Small intestine (tissue), 7 donors: ENCODE measurements around the gene NDUFB7. TPM values are rescaled to one million over a fixed set of nuclear protein-coding genes. Genes with fewer than 3 reads are reported as not detected.
A peak's percentile ranks its signal among the peaks of the same experiment; 100 is the strongest.
"Not testable (repeated sequence)": the region's sequence is repeated elsewhere in the genome, so short reads cannot be mapped to it uniquely, and the experiment has no call there.

Experiments used
- DNase-seq, 2 donors: peaks; one replicate each; pipeline versions ENCODE4 v3.0.0 to v3.0.0-alpha.2; 2013
- FAIRE-seq: peaks from 2 replicates; lab custom pipeline; 2012; peaks lifted over from hg19 to GRCh38; lab: Jason Lieb, UNC
- H3K27ac ChIP-seq, 3 donors: one replicate each; pipeline ENCODE4 v1.5.1; 2013; ENCODE audit warnings: low read length in 2 of 3, mild to moderate bottlenecking in 2 of 3, control low read depth in 1 of 3, inconsistent platforms in 1 of 3, low read depth in 1 of 3, moderate library complexity in 1 of 3
- H3K27me3 ChIP-seq, 3 donors: one replicate each; pipeline ENCODE4 v1.6.1; 2013; ENCODE audit warnings: low read length in 3 of 3, inconsistent platforms in 1 of 3; ENCODE audit not compliant: control insufficient read depth in 3 of 3, insufficient read depth in 3 of 3
- H3K36me3 ChIP-seq, 3 donors: one replicate each; pipeline ENCODE4 v1.6.1; 2013; ENCODE audit warnings: low read length in 3 of 3, inconsistent platforms in 1 of 3, low read depth in 1 of 3, mild to moderate bottlenecking in 1 of 3, moderate library complexity in 1 of 3; ENCODE audit not compliant: control insufficient read depth in 3 of 3, insufficient read depth in 2 of 3
- H3K4me1 ChIP-seq, 3 donors: one replicate each; pipeline ENCODE4 v1.6.1; 2013; ENCODE audit warnings: low read length in 2 of 3, inconsistent platforms in 1 of 3, low read depth in 1 of 3, mild to moderate bottlenecking in 1 of 3, moderate library complexity in 1 of 3; ENCODE audit not compliant: control insufficient read depth in 3 of 3, insufficient read depth in 2 of 3
- H3K4me3 ChIP-seq, 3 donors: one replicate each; pipeline ENCODE4 v1.5.1; 2013; ENCODE audit warnings: low read length in 3 of 3, control low read depth in 1 of 3, inconsistent platforms in 1 of 3, low read depth in 1 of 3, mild to moderate bottlenecking in 1 of 3, moderate library complexity in 1 of 3
- H3K9me3 ChIP-seq, 2 donors: one replicate each; pipeline ENCODE4 v1.6.1; 2013; ENCODE audit warnings: low read depth in 1 of 2, low read length in 1 of 2; ENCODE audit not compliant: control insufficient read depth in 2 of 2, insufficient read depth in 1 of 2
- WGBS, 3 donors: extraction: QIAGEN DNeasy Blood & Tissue Kit; methylation state at CpG; one replicate each; pipeline ENCODE4 v1.1.7; 2013; 5-methylcytosine and 5-hydroxymethylcytosine counted together
- polyA plus RNA-seq, 4 donors: library from polyadenylated mRNA; stranded (reverse) in 3 of 4; unstranded in 1 of 4; fragments of 200-250 nt in 3 of 4; fragments of 120-200 nt in 1 of 4; gene quantifications; one replicate each; pipeline versions ENCODE4 v1.2.1 to v1.2.3, GENCODE V29; 2013
- donor health status: healthy with polysubstance abuse.
- donor health status: control.
- donor health status: control.
- donor health status: Bipolar disorder and iron deficiency.
- donor health status: healthy.

Gene NDUFB7
- polyA plus RNA-seq, 4 donors, result 127 to 818 (median 624) TPM

- H3K4me3 ChIP-seq, result no peak overlapping the region
- no peaks in the 10 kb centered on the region for H3K27me3 ChIP-seq
- WGBS, 3 donors, result 21 to 64% (median 45%) methylated on average over 21 of the region's 21 CpGs
- FAIRE-seq (no peak), DNase-seq (peak in 1 of 2 donors; percentile 90)
- H3K4me1 ChIP-seq, result peaks cover 0 to 5% (median 4%) of the 10 kb centered on the region in 3 donors
- H3K36me3 ChIP-seq, result peaks cover 0 to 65% (median 3%) of the 10 kb centered on the region in 3 donors
- no peak overlapping the region for H3K27ac ChIP-seq
- no peaks in the 10 kb centered on the region for H3K9me3 ChIP-seq
Observed at GRCh38 chr19:14544977-14545715, 26.7 kb downstream of the NDUFB7 start.

GRCh38 chr19:14544047-14544446 lies 27.8 kb downstream of the NDUFB7 start:
- Histone ChIP-seq H3K27me3 (no peaks in the 10 kb centered on the region), H3K4me3 (no peak overlapping the region), H3K9me3 (no peaks in the 10 kb centered on the region), H3K36me3 (peaks cover 0 to 61% (median 3%) of the 10 kb centered on the region in 3 donors), H3K4me1 (peaks cover 0 to 3% (median 0%) of the 10 kb centered on the region in 3 donors), H3K27ac (no peak overlapping the region)
- no peak for DNase-seq
- WGBS, 3 donors, result 85 to 90% (median 88%) methylated on average over 5 of the region's 5 CpGs
- no peak for FAIRE-seq

- Histone ChIP-seq H3K4me1 (peaks cover 0 to 4% (median 3%) of the 10 kb centered on the region in 3 donors), H3K27me3 (no peaks in the 10 kb centered on the region), H3K27ac (no peak overlapping the region), H3K4me3 (no peak overlapping the region), H3K36me3 (peaks cover 0 to 55% (median 3%) of the 10 kb centered on the region in 3 donors), H3K9me3 (no peaks in the 10 kb centered on the region)
- WGBS, 3 donors, result 54 to 68% (median 65%) methylated on average over 7 of the region's 7 CpGs
- peak in 1 of 2 donors; percentile 38 for DNase-seq
- no peak for FAIRE-seq
Observed at GRCh38 chr19:14542711-14543328, 29.0 kb downstream of the NDUFB7 start.

GRCh38 chr19:14541979-14542378 lies 29.9 kb downstream of the NDUFB7 start:
- H3K36me3 ChIP-seq, result peaks cover 0 to 55% (median 3%) of the 10 kb centered on the region in 3 donors
- FAIRE-seq, H3K4me1 ChIP-seq, H3K4me3 ChIP-seq, DNase-seq, H3K27ac ChIP-seq, H3K27me3 ChIP-seq, H3K9me3 ChIP-seq: not testable (repeated sequence)
- whole genome bisulfite sequencing, 3 donors, result 79 to 87% (median 87%) methylated on average over 5 of the region's 5 CpGs

- H3K27me3 ChIP-seq, result no peaks in the 10 kb centered on the region
- no peak overlapping the region for H3K27ac ChIP-seq
- H3K36me3 ChIP-seq, result peaks cover 0 to 49% (median 0%) of the 10 kb centered on the region in 3 donors
- FAIRE-seq, result no peak
- DNase-seq, result no peak
- WGBS, 3 donors, result 91 to 92% (median 92%) methylated on average over 19 of the region's 19 CpGs
- peaks cover 0 to 14% (median 5%) of the 10 kb centered on the region in 3 donors for H3K4me1 ChIP-seq
- no peak overlapping the region for H3K4me3 ChIP-seq
- H3K9me3 ChIP-seq, result no peaks in the 10 kb centered on the region
Observed at GRCh38 chr19:14540741-14541525, 30.9 kb downstream of the NDUFB7 start.

GRCh38 chr19:14536926-14537692 lies 34.8 kb downstream of the NDUFB7 start:
- Histone ChIP-seq H3K9me3 (no peaks in the 10 kb centered on the region), H3K27ac (peak overlapping the region; percentile 58 to 87 (median 83)), H3K36me3 (peaks cover 0 to 54% (median 3%) of the 10 kb centered on the region in 3 donors), H3K4me3 (peak overlapping the region in 2 of 3 donors; percentile 38 to 41), H3K27me3 (no peaks in the 10 kb centered on the region), H3K4me1 (peaks cover 0 to 20% (median 4%) of the 10 kb centered on the region in 3 donors)
- FAIRE-seq (no peak), DNase-seq (peak; percentile 93 to 94)
- WGBS, 3 donors, result 5 to 26% (median 15%) methylated on average over 15 to 24 of the region's 24 CpGs

- no peaks in the 10 kb centered on the region for H3K9me3 ChIP-seq
- H3K27me3 ChIP-seq, result no peaks in the 10 kb centered on the region
- H3K36me3 ChIP-seq, result peaks cover 0 to 37% (median 3%) of the 10 kb centered on the region in 3 donors
- H3K4me3 ChIP-seq, result no peak overlapping the region
- peaks cover 0 to 36% (median 7%) of the 10 kb centered on the region in 3 donors for H3K4me1 ChIP-seq
- 82 to 89% (median 85%) methylated on average over 5 of the region's 5 CpGs for WGBS, 3 donors
- FAIRE-seq (no peak), DNase-seq (no peak)
- no peak overlapping the region for H3K27ac ChIP-seq
Observed at GRCh38 chr19:14533450-14533849, 38.4 kb downstream of the NDUFB7 start.
